GM23338 (cell line): ENCODE data around the gene ALB. TPM values are rescaled to one million over a fixed set of nuclear protein-coding genes. Genes with fewer than 3 reads are reported as not detected.

Source experiments
- ATAC-seq: fragments of 200-7000 bp; cut with Tn5 transposase; 3 replicates; pipeline ENCODE4 v1.9.1; 2020
- DNase-seq: peaks from one replicate; pipeline ENCODE4 v3.0.0-alpha.2; 2015; ENCODE audit warnings: low spot score
- H2AFZ ChIP-seq: fragments of 200-600 bp; sonication (generic); 2 replicates; pipeline ENCODE4 v1.8.0; 2016; ENCODE audit warnings: antibody characterized with exemption, mild to moderate bottlenecking, moderate library complexity
- H3F3A ChIP-seq: fragments of 200-600 bp; sonication (generic); replicated peaks from 2 replicates; pipeline ENCODE4 v1.8.0; 2017; ENCODE audit warnings: antibody characterized with exemption, mixed run types, low read depth
- H3K27ac ChIP-seq: fragments of 200-600 bp; sonication (generic); 2 replicates; pipeline ENCODE4 v1.6.1; 2016; ENCODE audit warnings: low read depth
- H3K27me3 ChIP-seq: fragments of 200-600 bp; sonication (generic); 2 replicates; pipeline ENCODE4 v1.8.0; 2016; ENCODE audit warnings: mild to moderate bottlenecking, mixed run types, moderate library complexity; ENCODE audit not compliant: insufficient read depth
- H3K36me3 ChIP-seq: fragments of 200-600 bp; sonication (generic); 2 replicates; pipeline ENCODE4 v1.8.0; 2016; ENCODE audit warnings: mild to moderate bottlenecking; ENCODE audit not compliant: insufficient read depth
- H3K4me1 ChIP-seq: fragments of 200-600 bp; sonication (generic); 2 replicates; pipeline ENCODE4 v1.8.0; 2016; ENCODE audit warnings: mild to moderate bottlenecking, moderate library complexity; ENCODE audit not compliant: insufficient read depth
- H3K4me2 ChIP-seq: fragments of 200-600 bp; sonication (generic); 2 replicates; pipeline ENCODE4 v1.7.1; 2017; ENCODE audit warnings: mixed run types
- H3K4me3 ChIP-seq: fragments of 200-600 bp; sonication (generic); 2 replicates; pipeline ENCODE4 v1.6.1; 2016; ENCODE audit warnings: mixed run types
- H3K79me2 ChIP-seq: fragments of 200-600 bp; sonication (generic); replicated peaks from 2 replicates; pipeline ENCODE4 v1.8.0; 2017; ENCODE audit warnings: mild to moderate bottlenecking; ENCODE audit not compliant: insufficient read depth
- H3K9me2 ChIP-seq: fragments of 200-600 bp; sonication (generic); 2 replicates; pipeline ENCODE4 v1.8.0; 2017; ENCODE audit not compliant: insufficient read depth
- H4K20me1 ChIP-seq: fragments of 200-600 bp; sonication (generic); replicated peaks from 2 replicates; pipeline ENCODE4 v1.8.0; 2017; ENCODE audit warnings: mild to moderate bottlenecking; ENCODE audit not compliant: insufficient read depth
- H3K27ac Mint-ChIP-seq: 2 replicates; pipeline ENCODE4 v1.8.0; 2020; ENCODE audit warnings: inconsistent platforms, mild to moderate bottlenecking, moderate library complexity, mixed read lengths
- H3K27me3 Mint-ChIP-seq: 3 replicates; pipeline ENCODE4 v1.8.0; 2022; ENCODE audit warnings: low read depth, mild to moderate bottlenecking, moderate library complexity, mixed read lengths, inconsistent platforms; ENCODE audit not compliant: insufficient read depth, poor library complexity
- H3K36me3 Mint-ChIP-seq: 3 replicates; pipeline ENCODE4 v1.8.0; 2021; ENCODE audit warnings: low read depth, mild to moderate bottlenecking, inconsistent platforms, moderate library complexity, mixed read lengths
- H3K4me1 Mint-ChIP-seq: 3 replicates; pipeline ENCODE4 v1.8.0; 2020; ENCODE audit warnings: mild to moderate bottlenecking, inconsistent platforms, mixed read lengths
- H3K4me3 Mint-ChIP-seq: 3 replicates; pipeline ENCODE4 v1.8.0; 2021; ENCODE audit warnings: moderate library complexity, mild to moderate bottlenecking, inconsistent platforms, mixed read lengths
- H3K9me3 Mint-ChIP-seq: 3 replicates; pipeline ENCODE4 v1.8.0; 2020; ENCODE audit warnings: moderate library complexity, mild to moderate bottlenecking, inconsistent platforms, mixed read lengths
- CREB1 ChIP-seq: fragments of 250-450 bp; sonication (Bioruptor Pico); IDR thresholded peaks from 2 replicates; pipeline ENCODE4 v1.5.0; 2020; ENCODE audit warnings: low read depth, mild to moderate bottlenecking, moderate library complexity
- CTCF ChIP-seq, 2 experiments: fragments of 200-600 bp in 1 of 2; sonication (generic) in 1 of 2; conservative IDR thresholded peaks; 2 replicates each; pipeline versions ENCODE4 v1.5.1 to v1.6.1; 2016 to 2017; ENCODE audit warnings: antibody characterized with exemption in 2 of 2, low read depth in 2 of 2, mild to moderate bottlenecking in 2 of 2, moderate library complexity in 1 of 2
- ETS1 ChIP-seq: IDR thresholded peaks from 2 replicates; pipeline ENCODE4 v1.6.1; 2016; ENCODE audit warnings: antibody characterized with exemption
- EZH2 ChIP-seq: fragments of 200-600 bp; sonication (generic); IDR thresholded peaks from one replicate; pipeline ENCODE4 v1.8.0; 2017; ENCODE audit warnings: antibody characterized with exemption, mild to moderate bottlenecking, low read depth; ENCODE audit not compliant: unreplicated experiment
- EZH2phosphoT487 ChIP-seq: fragments of 200-600 bp; sonication (generic); IDR thresholded peaks from one replicate; pipeline ENCODE4 v1.8.1; 2018; ENCODE audit warnings: antibody characterized with exemption; ENCODE audit not compliant: unreplicated experiment
- JUNB ChIP-seq: IDR thresholded peaks from one replicate; pipeline ENCODE4 v1.6.1; 2016; ENCODE audit warnings: antibody characterized with exemption; ENCODE audit not compliant: unreplicated experiment
- NANOG ChIP-seq: IDR thresholded peaks from 2 replicates; pipeline ENCODE4 v1.6.1; 2016; ENCODE audit warnings: antibody characterized with exemption, borderline replicate concordance
- POLR2AphosphoS5 ChIP-seq: IDR thresholded peaks from 2 replicates; pipeline ENCODE4 v1.6.1; 2016; ENCODE audit warnings: antibody characterized with exemption, low read depth
- REST ChIP-seq: IDR thresholded peaks from one replicate; pipeline ENCODE4 v1.6.1; 2018; ENCODE audit warnings: antibody characterized with exemption; ENCODE audit not compliant: unreplicated experiment
- STAT1 ChIP-seq: IDR thresholded peaks from one replicate; pipeline ENCODE4 v1.6.1; 2016; ENCODE audit warnings: antibody characterized with exemption; ENCODE audit not compliant: unreplicated experiment
- ZNF114 ChIP-seq: fragments of 250-450 bp; sonication (Bioruptor Pico); IDR thresholded peaks from 2 replicates; pipeline ENCODE4 v1.5.0; 2020; ENCODE audit warnings: mild to moderate bottlenecking, moderate library complexity
- ZNF331 ChIP-seq: fragments of 250-450 bp; sonication (Bioruptor Pico); IDR thresholded peaks from 2 replicates; pipeline ENCODE4 v1.5.0; 2020; ENCODE audit warnings: low read depth, mild to moderate bottlenecking, moderate library complexity
- ZNF462 ChIP-seq: fragments of 250-450 bp; sonication (Bioruptor Pico); IDR thresholded peaks from 2 replicates; pipeline ENCODE4 v1.5.0; 2020; ENCODE audit warnings: mild to moderate bottlenecking, moderate library complexity
- long read RNA-seq: library from polyadenylated mRNA; unstranded; transcript quantifications from one replicate; pipeline ENCODE4 v2.0.0, GENCODE V29; 2020; ENCODE audit not compliant: unreplicated experiment
- polyA plus RNA-seq: library from polyadenylated mRNA; unstranded; fragments of >200 nt; fragmentation: Nextera tagmentation; extraction: Ambion mirVana; gene quantifications from 2 replicates; pipeline ENCODE4 v1.2.1, GENCODE V29; 2016
- total RNA-seq: library from RNA; depleted of rRNA; stranded (reverse); fragments of >200 nt; shearing (Covaris generic); gene quantifications from 2 replicates; pipeline ENCODE4 v1.2.3, GENCODE V29; 2014; rRNA removed

Gene ALB
- total RNA-seq (not detected in 2 replicates), polyA plus RNA-seq (not detected in 2 replicates)
- long read RNA-seq: 0 reads

- Histone ChIP-seq H3K27ac (no peak within 1 kb of the TSS), H3K36me3 (no peaks in the 10 kb centered on the region), H3K27me3 (no peaks in the 10 kb centered on the region), H3K4me2 (no peak within 1 kb of the TSS), H3K9me2 (no peaks in the 10 kb centered on the region), H3F3A (no peaks in the 10 kb centered on the region), H2AFZ (no peak within 1 kb of the TSS), H3K79me2 (no peaks in the 10 kb centered on the region), H4K20me1 (no peaks in the 10 kb centered on the region), H3K4me1 (peaks cover 16% of the 10 kb centered on the region), H3K4me3 (no peak within 1 kb of the TSS)
- ATAC-seq (no peak), DNase-seq (no peak)
- Mint-ChIP-seq H3K9me3 (no peaks in the 10 kb centered on the region), H3K27ac (no peak within 1 kb of the TSS), H3K4me3 (no peak within 1 kb of the TSS), H3K4me1 (peaks cover 7% of the 10 kb centered on the region; the same call in 2 of the 3 replicates), H3K36me3 (no peaks in the 10 kb centered on the region), H3K27me3 (no peaks in the 10 kb centered on the region)
- TF ChIP-seq JUNB (no peak), EZH2phosphoT487 (no peak), STAT1 (no peak), CTCF (conservative IDR thresholded peaks at IDR 0.05; ENCODE audit: low read depth in 2 of 2) (no peak), ZNF114 (CRISPR knock-in tag) (no peak), CREB1 (CRISPR knock-in tag) (no peak), ZNF462 (no peak), NANOG (no peak), ETS1 (no peak), EZH2 (no peak), REST (no peak), POLR2AphosphoS5 (no peak), ZNF331 (CRISPR knock-in tag) (no peak)
Measured at GRCh38 chr4:73404042-73404441, at the start of gene ALB. Gene ALB (plus strand): TSS chr4:73404287. CDS start chr4:73404328, 41 bp downstream.
